BE2C (cell line): ENCODE results near the gene LYPD6.

Experiments used
- DNase-seq: peaks from one replicate; pipeline ENCODE4 v3.0.0-alpha.2; 2020
- H3K27me3 ChIP-seq: fragments of 250-450 bp; sonication (Bioruptor Pico); 2 replicates; pipeline ENCODE4 v1.5.1; 2020; ENCODE audit warnings: mild to moderate bottlenecking
- H3K36me3 ChIP-seq: fragments of 250-450 bp; sonication (Bioruptor Pico); 2 replicates; pipeline ENCODE4 v1.5.1; 2020; ENCODE audit warnings: mild to moderate bottlenecking
- H3K4me1 ChIP-seq: fragments of 250-450 bp; sonication (Bioruptor Pico); 2 replicates; pipeline ENCODE4 v1.5.1; 2020
- H3K4me3 ChIP-seq: 2 replicates; pipeline ENCODE4 v1.5.1; 2011; ENCODE audit warnings: low read depth, low read length
- H3K9me3 ChIP-seq: fragments of 250-450 bp; sonication (Bioruptor Pico); 2 replicates; pipeline ENCODE4 v1.5.1; 2020
- TF ChIP-seq, protein P1 (sequence below): IDR thresholded peaks from 2 replicates; pipeline ENCODE4 v1.5.1; 2012; ENCODE audit warnings: mild to moderate bottlenecking, low read depth, low read length

The LYPD6 gene

GRCh38 chr2:149446748-149447147, 116.4 kb downstream of the LYPD6 start:
- TF ChIP-seq, protein P1, sequence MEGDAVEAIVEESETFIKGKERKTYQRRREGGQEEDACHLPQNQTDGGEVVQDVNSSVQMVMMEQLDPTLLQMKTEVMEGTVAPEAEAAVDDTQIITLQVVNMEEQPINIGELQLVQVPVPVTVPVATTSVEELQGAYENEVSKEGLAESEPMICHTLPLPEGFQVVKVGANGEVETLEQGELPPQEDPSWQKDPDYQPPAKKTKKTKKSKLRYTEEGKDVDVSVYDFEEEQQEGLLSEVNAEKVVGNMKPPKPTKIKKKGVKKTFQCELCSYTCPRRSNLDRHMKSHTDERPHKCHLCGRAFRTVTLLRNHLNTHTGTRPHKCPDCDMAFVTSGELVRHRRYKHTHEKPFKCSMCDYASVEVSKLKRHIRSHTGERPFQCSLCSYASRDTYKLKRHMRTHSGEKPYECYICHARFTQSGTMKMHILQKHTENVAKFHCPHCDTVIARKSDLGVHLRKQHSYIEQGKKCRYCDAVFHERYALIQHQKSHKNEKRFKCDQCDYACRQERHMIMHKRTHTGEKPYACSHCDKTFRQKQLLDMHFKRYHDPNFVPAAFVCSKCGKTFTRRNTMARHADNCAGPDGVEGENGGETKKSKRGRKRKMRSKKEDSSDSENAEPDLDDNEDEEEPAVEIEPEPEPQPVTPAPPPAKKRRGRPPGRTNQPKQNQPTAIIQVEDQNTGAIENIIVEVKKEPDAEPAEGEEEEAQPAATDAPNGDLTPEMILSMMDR: no peak
- H3K4me1 ChIP-seq: no peaks in the 10 kb centered on the region
- DNase-seq: no peak
- no peak overlapping the region for H3K4me3 ChIP-seq
- H3K27me3 ChIP-seq: no peaks in the 10 kb centered on the region
- no peaks in the 10 kb centered on the region for H3K9me3 ChIP-seq
- no peaks in the 10 kb centered on the region for H3K36me3 ChIP-seq

DNA sequence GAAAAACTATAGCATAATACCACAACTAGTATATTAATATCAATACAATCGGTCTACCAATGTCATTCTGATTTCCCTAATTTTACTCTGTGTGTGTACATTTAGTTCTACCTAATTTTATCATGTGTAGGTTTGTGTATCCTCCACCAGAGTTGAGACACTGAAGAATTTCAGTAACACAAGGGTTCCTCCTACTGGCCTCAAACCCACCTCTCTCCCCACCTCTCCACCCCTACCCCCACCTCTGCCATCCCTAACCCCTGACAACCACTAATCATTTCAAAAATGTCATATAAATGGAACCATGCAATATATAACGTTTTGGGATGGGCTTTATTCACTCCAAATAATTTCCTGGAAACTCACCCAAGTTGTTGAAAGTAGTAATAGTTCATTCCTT, 117.9 kb downstream of the LYPD6 start:
- Histone ChIP-seq H3K36me3 (no peaks in the 10 kb centered on the region), H3K27me3 (no peaks in the 10 kb centered on the region), H3K4me3 (no peak overlapping the region), H3K9me3 (no peaks in the 10 kb centered on the region), H3K4me1 (no peaks in the 10 kb centered on the region)
- TF ChIP-seq, protein P1: no peak
- no peak for DNase-seq

- DNase-seq: no peak
- Histone ChIP-seq H3K4me3 (no peak overlapping the region), H3K4me1 (no peaks in the 10 kb centered on the region), H3K9me3 (no peaks in the 10 kb centered on the region), H3K36me3 (no peaks in the 10 kb centered on the region), H3K27me3 (no peaks in the 10 kb centered on the region)
- TF ChIP-seq, protein P1: no peak
These were observed 118.6 kb downstream of the LYPD6 start for GRCh38 chr2:149449017-149449416.

- DNase-seq: no peak
- TF ChIP-seq, protein P1: no peak
- no peaks in the 10 kb centered on the region for H3K4me1 ChIP-seq
- H3K9me3 ChIP-seq: no peaks in the 10 kb centered on the region
- H3K27me3 ChIP-seq: no peaks in the 10 kb centered on the region
- H3K36me3 ChIP-seq: no peaks in the 10 kb centered on the region
- no peak overlapping the region for H3K4me3 ChIP-seq
These were observed 121.2 kb downstream of the LYPD6 start for GRCh38 chr2:149451417-149452165.

DNA sequence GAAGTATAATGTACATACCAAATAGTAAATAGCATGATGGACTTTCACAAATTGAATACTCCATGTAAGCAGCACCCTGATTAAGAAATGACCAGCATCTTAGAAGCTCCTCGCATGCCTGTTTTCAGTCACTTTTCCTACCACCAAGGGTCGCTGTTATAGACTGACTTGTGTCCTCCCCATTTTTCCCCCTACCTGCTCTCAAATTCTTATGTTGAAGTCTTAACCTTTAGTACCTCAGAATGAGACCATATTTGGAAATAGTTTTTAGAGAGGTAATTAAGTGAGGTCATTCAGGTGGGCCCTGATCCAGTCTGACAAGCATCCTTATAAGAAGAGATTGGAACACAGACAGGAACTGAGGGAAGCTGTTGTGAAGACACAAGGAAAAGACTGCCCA, 125.9 kb downstream of the LYPD6 start:
- H3K9me3 ChIP-seq: no peaks in the 10 kb centered on the region
- H3K27me3 ChIP-seq: no peaks in the 10 kb centered on the region
- DNase-seq: no peak
- TF ChIP-seq, protein P1: no peak
- no peak overlapping the region for H3K4me3 ChIP-seq
- H3K4me1 ChIP-seq: no peaks in the 10 kb centered on the region
- no peaks in the 10 kb centered on the region for H3K36me3 ChIP-seq

DNA sequence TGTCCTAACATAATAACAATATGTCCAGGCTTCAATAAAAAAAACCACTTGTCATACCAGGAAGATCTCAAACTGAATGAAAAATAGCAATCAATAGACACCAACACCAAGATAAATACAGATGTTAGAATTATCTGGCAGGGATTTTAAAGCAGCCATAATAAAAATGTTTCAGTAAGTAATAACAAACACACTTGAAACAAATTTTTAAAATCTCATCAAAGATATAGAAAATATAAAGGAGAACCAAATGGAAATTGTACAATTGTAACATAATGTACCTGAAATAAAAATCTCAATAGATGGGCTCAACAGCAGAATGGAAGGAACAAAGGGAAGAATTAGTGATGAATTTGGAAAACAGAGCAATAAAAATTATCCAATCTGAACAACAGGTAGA, 128.1 kb downstream of the LYPD6 start:
- H3K4me3 ChIP-seq: no peak overlapping the region
- no peaks in the 10 kb centered on the region for H3K4me1 ChIP-seq
- no peaks in the 10 kb centered on the region for H3K9me3 ChIP-seq
- no peak for DNase-seq
- TF ChIP-seq, protein P1: no peak
- H3K27me3 ChIP-seq: no peaks in the 10 kb centered on the region
- no peaks in the 10 kb centered on the region for H3K36me3 ChIP-seq
